ENCODE results near the gene FAM20B. TPM values are rescaled to one million over a fixed set of nuclear protein-coding genes. Genes with fewer than 3 reads are reported as not detected.

FAM20B gene
- total and polyA plus RNA-seq, 2 of the 13 experiments (the other 11 are each of a cell fraction or from before 2014, with no cell fraction given): 13.8 to 26.9 TPM

GRCh38 chr1:179002552-179003345 lies 22.9 kb upstream of the FAM20B start (continued):
- no peak for TF ChIP-seq ZNF660 (CRISPR knock-in tag; IDR thresholded peaks at IDR 0.05; ENCODE audit: borderline replicate concordance, low read depth)
- TF ChIP-seq ZBTB8A (CRISPR knock-in tag; IDR thresholded peaks at IDR 0.05; ENCODE audit: borderline replicate concordance, low read depth): no peak
- TF ChIP-seq ZNF607 (CRISPR knock-in tag; IDR thresholded peaks at IDR 0.05; ENCODE audit: borderline replicate concordance): 0 out of 2 replicates have a peak, but pooled peaks have one; percentile 3
- TF ChIP-seq IRF2 (CRISPR knock-in tag; IDR thresholded peaks at IDR 0.05): no peak
- no peak for TF ChIP-seq HNRNPK (IDR thresholded peaks at IDR 0.05; ENCODE audit: low read depth, low read length, poor library complexity, severe bottlenecking)
- no peak for TF ChIP-seq ZNF556 (CRISPR knock-in tag; IDR thresholded peaks at IDR 0.05; ENCODE audit: borderline replicate concordance)
- no peak; the same call in 1 of the 2 replicates for TF ChIP-seq NRL (CRISPR knock-in tag; IDR thresholded peaks at IDR 0.05; ENCODE audit: borderline replicate concordance)
- peak; percentile 42; the same call in 1 of the 2 replicates for TF ChIP-seq CBX5 (CRISPR knock-in tag; IDR thresholded peaks at IDR 0.05; ENCODE audit: borderline replicate concordance)
- TF ChIP-seq, protein P1, sequence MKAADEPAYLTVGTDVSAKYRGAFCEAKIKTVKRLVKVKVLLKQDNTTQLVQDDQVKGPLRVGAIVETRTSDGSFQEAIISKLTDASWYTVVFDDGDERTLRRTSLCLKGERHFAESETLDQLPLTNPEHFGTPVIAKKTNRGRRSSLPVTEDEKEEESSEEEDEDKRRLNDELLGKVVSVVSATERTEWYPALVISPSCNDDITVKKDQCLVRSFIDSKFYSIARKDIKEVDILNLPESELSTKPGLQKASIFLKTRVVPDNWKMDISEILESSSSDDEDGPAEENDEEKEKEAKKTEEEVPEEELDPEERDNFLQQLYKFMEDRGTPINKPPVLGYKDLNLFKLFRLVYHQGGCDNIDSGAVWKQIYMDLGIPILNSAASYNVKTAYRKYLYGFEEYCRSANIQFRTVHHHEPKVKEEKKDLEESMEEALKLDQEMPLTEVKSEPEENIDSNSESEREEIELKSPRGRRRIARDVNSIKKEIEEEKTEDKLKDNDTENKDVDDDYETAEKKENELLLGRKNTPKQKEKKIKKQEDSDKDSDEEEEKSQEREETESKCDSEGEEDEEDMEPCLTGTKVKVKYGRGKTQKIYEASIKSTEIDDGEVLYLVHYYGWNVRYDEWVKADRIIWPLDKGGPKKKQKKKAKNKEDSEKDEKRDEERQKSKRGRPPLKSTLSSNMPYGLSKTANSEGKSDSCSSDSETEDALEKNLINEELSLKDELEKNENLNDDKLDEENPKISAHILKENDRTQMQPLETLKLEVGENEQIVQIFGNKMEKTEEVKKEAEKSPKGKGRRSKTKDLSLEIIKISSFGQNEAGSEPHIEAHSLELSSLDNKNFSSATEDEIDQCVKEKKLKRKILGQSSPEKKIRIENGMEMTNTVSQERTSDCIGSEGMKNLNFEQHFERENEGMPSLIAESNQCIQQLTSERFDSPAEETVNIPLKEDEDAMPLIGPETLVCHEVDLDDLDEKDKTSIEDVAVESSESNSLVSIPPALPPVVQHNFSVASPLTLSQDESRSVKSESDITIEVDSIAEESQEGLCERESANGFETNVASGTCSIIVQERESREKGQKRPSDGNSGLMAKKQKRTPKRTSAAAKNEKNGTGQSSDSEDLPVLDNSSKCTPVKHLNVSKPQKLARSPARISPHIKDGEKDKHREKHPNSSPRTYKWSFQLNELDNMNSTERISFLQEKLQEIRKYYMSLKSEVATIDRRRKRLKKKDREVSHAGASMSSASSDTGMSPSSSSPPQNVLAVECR (CRISPR knock-in tag; IDR thresholded peaks at IDR 0.05; ENCODE audit: borderline replicate concordance): peak; percentile 46; the same call in 1 of the 2 replicates
- no peak for TF ChIP-seq POLR2AphosphoS2 (IDR thresholded peaks at IDR 0.05; ENCODE audit: low read depth, low read length)
- TF ChIP-seq ARID5B (CRISPR knock-in tag; IDR thresholded peaks at IDR 0.05): no peak
- TF ChIP-seq ZNF589 (CRISPR knock-in tag; conservative IDR thresholded peaks at IDR 0.05): no peak
- TF ChIP-seq KLF12 (CRISPR knock-in tag; IDR thresholded peaks at IDR 0.05; ENCODE audit: borderline replicate concordance): no peak
- no peak; the same call in 1 of the 2 replicates for TF ChIP-seq GMEB1 (CRISPR knock-in tag; IDR thresholded peaks at IDR 0.05; ENCODE audit: borderline replicate concordance)
- TF ChIP-seq U2AF2 (IDR thresholded peaks at IDR 0.05; ENCODE audit: low read depth, low read length): no peak
- TF ChIP-seq KLF11 (CRISPR knock-in tag; IDR thresholded peaks at IDR 0.05): no peak
- no peak for TF ChIP-seq ZMAT5 (CRISPR knock-in tag; IDR thresholded peaks at IDR 0.05; ENCODE audit: borderline replicate concordance, low read depth)
